WTC11 (cell line): ENCODE measurements around the gene TJAP1.

Experiments
- ATF3 ChIP-seq: sonication (generic); formaldehyde crosslinking; conservative IDR thresholded peaks from 2 replicates; pipeline ENCODE4 v1.8.1; 2022; ENCODE audit warnings: mild to moderate bottlenecking, missing genetic modification reagents
- MXD4 ChIP-seq: fragments of 250-450 bp; sonication (Bioruptor Pico); IDR thresholded peaks from 2 replicates; pipeline ENCODE4 v1.8.0; 2021; ENCODE audit warnings: mild to moderate bottlenecking, moderate library complexity, borderline replicate concordance
- NFATC4 ChIP-seq: fragments of 250-450 bp; sonication (Bioruptor Pico); IDR thresholded peaks from 2 replicates; pipeline ENCODE4 v1.9.0; 2021; ENCODE audit warnings: mild to moderate bottlenecking
- NR2C2 ChIP-seq: sonication (generic); formaldehyde crosslinking; IDR thresholded peaks from 2 replicates; pipeline ENCODE4 v1.8.0; 2022; ENCODE audit warnings: mild to moderate bottlenecking, missing genetic modification reagents
- NR3C1 ChIP-seq: sonication (generic); formaldehyde crosslinking; conservative IDR thresholded peaks from 2 replicates; pipeline ENCODE4 v1.8.1; 2023; ENCODE audit warnings: low read depth, mild to moderate bottlenecking, missing genetic modification reagents
- TEAD4 ChIP-seq: sonication (generic); formaldehyde crosslinking; IDR thresholded peaks from 2 replicates; pipeline ENCODE4 v1.8.0; 2022; ENCODE audit warnings: mild to moderate bottlenecking, missing genetic modification reagents
- ZBTB21 ChIP-seq: sonication (generic); formaldehyde crosslinking; IDR thresholded peaks from 2 replicates; pipeline ENCODE4 v1.8.1; 2023; ENCODE audit warnings: mild to moderate bottlenecking, missing genetic modification reagents, borderline replicate concordance
- TF ChIP-seq, protein P1 (sequence below): sonication (generic); formaldehyde crosslinking; IDR thresholded peaks from 2 replicates; pipeline ENCODE4 v1.8.1; 2023; ENCODE audit warnings: mild to moderate bottlenecking, missing genetic modification reagents, borderline replicate concordance
- TF ChIP-seq, protein P2 (sequence below): fragments of 200-600 bp; IDR thresholded peaks from 2 replicates; pipeline ENCODE4 v1.8.0; 2022; ENCODE audit warnings: antibody characterized with exemption
- TF ChIP-seq, protein P3 (sequence below): sonication (generic); formaldehyde crosslinking; IDR thresholded peaks from 2 replicates; pipeline ENCODE4 v1.8.1; 2023; ENCODE audit warnings: mild to moderate bottlenecking, moderate library complexity, missing genetic modification reagents
- TF ChIP-seq, protein P4 (sequence below): sonication (generic); formaldehyde crosslinking; IDR thresholded peaks from 2 replicates; pipeline ENCODE4 v1.8.0; 2022; ENCODE audit warnings: mild to moderate bottlenecking, missing genetic modification reagents

GRCh38 chr6:43516367-43516696 is 39.0 kb downstream of the TJAP1 start:
- TF ChIP-seq ZBTB21 (CRISPR knock-in tag) (no peak), ATF3 (CRISPR knock-in tag) (no peak), NR2C2 (no peak), NR3C1 (CRISPR knock-in tag) (no peak), NFATC4 (CRISPR knock-in tag) (no peak), TEAD4 (CRISPR knock-in tag) (no peak), MXD4 (CRISPR knock-in tag) (no peak)
- TF ChIP-seq, protein P1, sequence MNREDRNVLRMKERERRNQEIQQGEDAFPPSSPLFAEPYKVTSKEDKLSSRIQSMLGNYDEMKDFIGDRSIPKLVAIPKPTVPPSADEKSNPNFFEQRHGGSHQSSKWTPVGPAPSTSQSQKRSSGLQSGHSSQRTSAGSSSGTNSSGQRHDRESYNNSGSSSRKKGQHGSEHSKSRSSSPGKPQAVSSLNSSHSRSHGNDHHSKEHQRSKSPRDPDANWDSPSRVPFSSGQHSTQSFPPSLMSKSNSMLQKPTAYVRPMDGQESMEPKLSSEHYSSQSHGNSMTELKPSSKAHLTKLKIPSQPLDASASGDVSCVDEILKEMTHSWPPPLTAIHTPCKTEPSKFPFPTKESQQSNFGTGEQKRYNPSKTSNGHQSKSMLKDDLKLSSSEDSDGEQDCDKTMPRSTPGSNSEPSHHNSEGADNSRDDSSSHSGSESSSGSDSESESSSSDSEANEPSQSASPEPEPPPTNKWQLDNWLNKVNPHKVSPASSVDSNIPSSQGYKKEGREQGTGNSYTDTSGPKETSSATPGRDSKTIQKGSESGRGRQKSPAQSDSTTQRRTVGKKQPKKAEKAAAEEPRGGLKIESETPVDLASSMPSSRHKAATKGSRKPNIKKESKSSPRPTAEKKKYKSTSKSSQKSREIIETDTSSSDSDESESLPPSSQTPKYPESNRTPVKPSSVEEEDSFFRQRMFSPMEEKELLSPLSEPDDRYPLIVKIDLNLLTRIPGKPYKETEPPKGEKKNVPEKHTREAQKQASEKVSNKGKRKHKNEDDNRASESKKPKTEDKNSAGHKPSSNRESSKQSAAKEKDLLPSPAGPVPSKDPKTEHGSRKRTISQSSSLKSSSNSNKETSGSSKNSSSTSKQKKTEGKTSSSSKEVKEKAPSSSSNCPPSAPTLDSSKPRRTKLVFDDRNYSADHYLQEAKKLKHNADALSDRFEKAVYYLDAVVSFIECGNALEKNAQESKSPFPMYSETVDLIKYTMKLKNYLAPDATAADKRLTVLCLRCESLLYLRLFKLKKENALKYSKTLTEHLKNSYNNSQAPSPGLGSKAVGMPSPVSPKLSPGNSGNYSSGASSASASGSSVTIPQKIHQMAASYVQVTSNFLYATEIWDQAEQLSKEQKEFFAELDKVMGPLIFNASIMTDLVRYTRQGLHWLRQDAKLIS (CRISPR knock-in tag): no peak
- TF ChIP-seq, protein P2, sequence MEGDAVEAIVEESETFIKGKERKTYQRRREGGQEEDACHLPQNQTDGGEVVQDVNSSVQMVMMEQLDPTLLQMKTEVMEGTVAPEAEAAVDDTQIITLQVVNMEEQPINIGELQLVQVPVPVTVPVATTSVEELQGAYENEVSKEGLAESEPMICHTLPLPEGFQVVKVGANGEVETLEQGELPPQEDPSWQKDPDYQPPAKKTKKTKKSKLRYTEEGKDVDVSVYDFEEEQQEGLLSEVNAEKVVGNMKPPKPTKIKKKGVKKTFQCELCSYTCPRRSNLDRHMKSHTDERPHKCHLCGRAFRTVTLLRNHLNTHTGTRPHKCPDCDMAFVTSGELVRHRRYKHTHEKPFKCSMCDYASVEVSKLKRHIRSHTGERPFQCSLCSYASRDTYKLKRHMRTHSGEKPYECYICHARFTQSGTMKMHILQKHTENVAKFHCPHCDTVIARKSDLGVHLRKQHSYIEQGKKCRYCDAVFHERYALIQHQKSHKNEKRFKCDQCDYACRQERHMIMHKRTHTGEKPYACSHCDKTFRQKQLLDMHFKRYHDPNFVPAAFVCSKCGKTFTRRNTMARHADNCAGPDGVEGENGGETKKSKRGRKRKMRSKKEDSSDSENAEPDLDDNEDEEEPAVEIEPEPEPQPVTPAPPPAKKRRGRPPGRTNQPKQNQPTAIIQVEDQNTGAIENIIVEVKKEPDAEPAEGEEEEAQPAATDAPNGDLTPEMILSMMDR: no peak
- TF ChIP-seq, protein P3, sequence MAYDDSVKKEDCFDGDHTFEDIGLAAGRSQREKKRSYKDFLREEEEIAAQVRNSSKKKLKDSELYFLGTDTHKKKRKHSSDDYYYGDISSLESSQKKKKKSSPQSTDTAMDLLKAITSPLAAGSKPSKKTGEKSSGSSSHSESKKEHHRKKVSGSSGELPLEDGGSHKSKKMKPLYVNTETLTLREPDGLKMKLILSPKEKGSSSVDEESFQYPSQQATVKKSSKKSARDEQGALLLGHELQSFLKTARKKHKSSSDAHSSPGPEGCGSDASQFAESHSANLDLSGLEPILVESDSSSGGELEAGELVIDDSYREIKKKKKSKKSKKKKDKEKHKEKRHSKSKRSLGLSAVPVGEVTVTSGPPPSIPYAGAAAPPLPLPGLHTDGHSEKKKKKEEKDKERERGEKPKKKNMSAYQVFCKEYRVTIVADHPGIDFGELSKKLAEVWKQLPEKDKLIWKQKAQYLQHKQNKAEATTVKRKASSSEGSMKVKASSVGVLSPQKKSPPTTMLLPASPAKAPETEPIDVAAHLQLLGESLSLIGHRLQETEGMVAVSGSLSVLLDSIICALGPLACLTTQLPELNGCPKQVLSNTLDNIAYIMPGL: no peak
- TF ChIP-seq, protein P4, sequence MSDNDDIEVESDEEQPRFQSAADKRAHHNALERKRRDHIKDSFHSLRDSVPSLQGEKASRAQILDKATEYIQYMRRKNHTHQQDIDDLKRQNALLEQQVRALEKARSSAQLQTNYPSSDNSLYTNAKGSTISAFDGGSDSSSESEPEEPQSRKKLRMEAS (CRISPR knock-in tag): no peak
